AG10803 (cell line): ENCODE data around the gene CENPP.

Source experiments
- DNase-seq: peaks from one replicate; pipeline ENCODE4 v3.0.0; 2010; ENCODE audit warnings: low read depth
- H3K4me3 ChIP-seq: 2 replicates; pipeline ENCODE4 v1.5.1; 2011; ENCODE audit warnings: mild to moderate bottlenecking, low read length, control low read depth
- TF ChIP-seq, protein P1 (sequence below): conservative IDR thresholded peaks from 2 replicates; pipeline ENCODE4 v1.5.1; 2011; ENCODE audit warnings: mild to moderate bottlenecking, low read length, control low read depth, inconsistent platforms

Gene CENPP

DNA sequence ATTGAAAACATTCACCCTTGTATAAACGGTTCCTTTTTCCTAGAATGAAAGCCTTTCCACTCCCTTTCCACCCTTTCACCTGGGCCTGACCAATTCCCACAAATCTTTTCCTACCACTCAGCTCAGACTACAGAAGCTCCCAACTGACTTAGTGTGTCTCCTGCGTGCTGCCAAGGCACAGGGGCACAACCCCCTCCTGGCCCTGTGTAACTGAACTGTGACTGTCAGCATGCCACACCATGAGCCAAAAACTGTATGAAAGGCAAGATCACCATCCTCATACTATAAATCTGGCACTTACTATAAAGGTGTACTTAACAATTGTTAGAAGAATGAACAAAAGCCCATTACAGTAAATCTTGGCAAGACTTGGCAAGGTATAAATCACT is 12.1 kb upstream of the CENPP start:
- no peak overlapping the region for H3K4me3 ChIP-seq
- DNase-seq, result no peak
- TF ChIP-seq, protein P1, sequence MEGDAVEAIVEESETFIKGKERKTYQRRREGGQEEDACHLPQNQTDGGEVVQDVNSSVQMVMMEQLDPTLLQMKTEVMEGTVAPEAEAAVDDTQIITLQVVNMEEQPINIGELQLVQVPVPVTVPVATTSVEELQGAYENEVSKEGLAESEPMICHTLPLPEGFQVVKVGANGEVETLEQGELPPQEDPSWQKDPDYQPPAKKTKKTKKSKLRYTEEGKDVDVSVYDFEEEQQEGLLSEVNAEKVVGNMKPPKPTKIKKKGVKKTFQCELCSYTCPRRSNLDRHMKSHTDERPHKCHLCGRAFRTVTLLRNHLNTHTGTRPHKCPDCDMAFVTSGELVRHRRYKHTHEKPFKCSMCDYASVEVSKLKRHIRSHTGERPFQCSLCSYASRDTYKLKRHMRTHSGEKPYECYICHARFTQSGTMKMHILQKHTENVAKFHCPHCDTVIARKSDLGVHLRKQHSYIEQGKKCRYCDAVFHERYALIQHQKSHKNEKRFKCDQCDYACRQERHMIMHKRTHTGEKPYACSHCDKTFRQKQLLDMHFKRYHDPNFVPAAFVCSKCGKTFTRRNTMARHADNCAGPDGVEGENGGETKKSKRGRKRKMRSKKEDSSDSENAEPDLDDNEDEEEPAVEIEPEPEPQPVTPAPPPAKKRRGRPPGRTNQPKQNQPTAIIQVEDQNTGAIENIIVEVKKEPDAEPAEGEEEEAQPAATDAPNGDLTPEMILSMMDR, result no peak

DNA sequence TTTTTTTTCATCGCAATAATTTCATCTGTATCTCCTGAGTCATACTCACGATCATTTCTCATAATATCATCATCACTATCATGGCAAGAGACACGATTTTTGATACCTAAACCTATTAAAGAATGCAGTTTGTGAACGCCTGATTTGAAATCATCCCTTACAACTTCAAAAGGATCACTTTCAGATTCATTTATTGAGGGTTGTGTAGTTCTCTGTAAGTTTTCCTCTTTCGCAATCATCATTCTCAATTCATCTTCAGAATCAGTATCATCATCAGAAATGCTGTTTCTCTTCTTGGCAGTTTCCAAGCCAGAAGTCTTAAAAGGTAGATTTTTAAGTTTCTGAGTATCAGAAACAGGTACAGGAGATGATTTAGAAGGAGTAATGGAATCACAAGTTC is 10.3 kb upstream of the CENPP start:
- no peak overlapping the region for H3K4me3 ChIP-seq
- no peak for DNase-seq
- TF ChIP-seq, protein P1, result no peak

DNA sequence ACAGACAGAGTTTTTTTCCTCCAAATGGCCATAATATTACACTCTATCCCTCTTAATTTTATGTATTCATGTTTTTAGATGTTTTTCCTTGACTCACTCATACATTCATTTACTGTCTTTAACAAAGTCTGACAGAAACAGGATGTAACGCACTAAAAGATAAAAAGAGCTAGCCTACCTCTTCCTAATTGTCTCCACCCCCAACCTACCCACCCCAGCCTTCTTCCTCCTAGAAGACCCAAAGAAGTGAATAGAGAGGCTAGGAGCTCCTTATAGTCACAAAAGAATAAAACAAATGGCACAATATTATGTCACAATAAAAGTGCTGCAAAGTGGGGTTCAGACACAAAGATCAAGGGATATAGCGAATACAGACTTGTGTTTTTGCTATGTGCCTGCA is 1.3 kb upstream of the CENPP start:
- H3K4me3 ChIP-seq, result peak overlapping the region; percentile 94
- no peak for DNase-seq
- TF ChIP-seq, protein P1, result no peak

DNA sequence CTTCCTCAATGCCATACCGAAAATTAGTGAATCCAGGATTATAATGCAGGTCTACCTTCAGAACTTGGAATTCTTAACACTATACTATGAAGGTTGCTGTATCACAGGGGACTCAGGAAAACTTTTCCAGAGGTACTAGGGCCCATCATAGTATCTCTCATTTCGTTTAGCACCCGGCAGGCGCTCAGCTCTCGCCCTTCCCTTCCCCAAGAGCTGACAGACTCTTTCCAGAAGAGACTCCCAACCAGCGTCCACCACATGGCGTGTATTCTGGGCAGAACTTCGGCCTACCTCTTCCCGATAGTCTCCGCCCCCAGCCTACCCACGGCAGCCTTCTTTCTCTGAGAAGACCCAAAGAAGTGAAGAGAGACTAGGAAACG is 874 bp upstream of the CENPP start:
- H3K4me3 ChIP-seq, result peak overlapping the region; percentile 94
- DNase-seq, result no peak
- TF ChIP-seq, protein P1, result peak; percentile 12; the same call in 1 of the 2 replicates

DNA sequence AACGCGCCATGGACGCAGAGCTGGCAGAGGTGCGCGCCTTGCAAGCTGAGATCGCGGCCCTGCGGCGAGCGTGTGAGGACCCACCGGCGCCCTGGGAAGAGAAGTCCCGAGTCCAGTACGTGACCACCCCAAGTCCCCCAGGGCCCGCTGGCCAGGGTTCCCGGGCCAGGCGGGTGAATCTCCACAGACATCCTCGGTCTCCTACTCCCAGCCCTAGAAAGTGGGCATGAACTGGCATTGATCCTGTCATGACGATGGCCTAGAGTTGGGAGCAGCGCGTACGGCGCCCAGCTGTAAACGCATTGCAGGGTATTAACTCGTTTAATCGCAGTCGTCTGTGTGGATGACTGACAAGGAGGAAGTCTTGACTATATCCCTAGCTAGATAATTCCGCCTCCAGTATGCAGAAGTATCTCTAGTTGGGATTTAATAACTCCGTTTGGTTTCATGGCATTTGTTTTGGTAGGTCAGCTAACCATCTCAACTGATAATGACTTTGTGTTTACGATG is 293 bp downstream of the CENPP start:
- DNase-seq, result no peak
- TF ChIP-seq, protein P1, result no peak
- H3K4me3 ChIP-seq, result peak overlapping the region; percentile 94

DNA sequence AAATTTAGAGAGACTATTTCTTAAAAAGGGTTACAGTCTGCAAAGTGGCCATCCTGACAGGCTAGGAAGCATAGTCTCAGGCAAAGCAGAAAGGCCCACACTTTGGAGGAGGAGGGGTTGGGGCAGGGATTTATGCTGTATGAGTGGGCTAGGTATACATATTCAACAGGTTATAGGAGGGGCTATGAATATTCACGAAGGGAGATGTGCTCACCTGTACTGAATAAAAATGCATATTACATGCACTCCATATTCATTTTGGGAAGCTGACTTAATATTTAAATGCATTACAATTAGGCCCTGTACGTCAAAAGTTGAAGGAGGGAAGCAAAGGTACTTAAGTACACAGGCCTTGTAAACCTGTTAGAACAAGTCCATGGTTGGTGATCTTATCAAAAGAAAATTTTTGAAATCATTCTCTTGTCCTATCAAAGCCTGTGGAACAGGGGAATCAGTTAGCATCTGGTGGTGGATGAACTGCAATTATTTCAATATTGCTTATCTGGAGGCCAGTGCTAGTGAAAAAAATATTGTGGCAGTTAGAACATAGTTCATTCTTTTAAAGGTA is 1.6 kb downstream of the CENPP start:
- DNase-seq, result no peak
- no peak overlapping the region for H3K4me3 ChIP-seq
- TF ChIP-seq, protein P1, result no peak

DNA sequence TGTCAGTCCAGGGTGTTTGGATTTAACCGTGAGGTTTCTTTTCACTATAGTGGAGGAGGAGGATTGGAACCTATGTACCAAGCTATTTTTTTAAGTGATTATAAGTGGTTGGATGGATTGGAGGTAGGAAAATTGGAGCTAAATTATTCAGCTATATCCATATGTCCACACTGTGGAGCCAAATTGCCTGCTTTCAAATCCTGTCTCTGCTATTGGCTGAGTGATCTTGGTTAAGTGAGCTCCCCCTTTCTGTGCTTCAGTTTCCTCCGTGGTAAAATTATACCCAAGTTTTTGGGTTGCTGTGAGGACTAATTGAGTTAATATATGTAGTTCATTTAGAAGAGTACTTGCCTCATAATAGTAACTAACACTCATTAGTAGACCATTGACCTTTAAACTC is 2.5 kb downstream of the CENPP start:
- DNase-seq, result peak; percentile 67
- no peak overlapping the region for H3K4me3 ChIP-seq

More for the DNA sequence above, 2.5 kb downstream of the CENPP start:
- TF ChIP-seq, protein P1, result peak; percentile 65
